GM21528 (cell line): ENCODE measurements around the gene TRPT1.
"Not testable (repeated sequence)": the region's sequence is repeated elsewhere in the genome, so short reads cannot be mapped to it uniquely, and the experiment has no call there.

Experiments
- ATAC-seq: cut with Tn5 transposase; IDR thresholded peaks from one replicate; pipeline ENCODE4 v1.9.1; 2021; ENCODE audit warnings: mild to moderate bottlenecking, moderate library complexity; ENCODE audit not compliant: unreplicated experiment, low FRiP score

The TRPT1 gene

GRCh38 chr11:64246621-64246870 lies 20.6 kb upstream of the TRPT1 start:
- not testable (repeated sequence) for ATAC-seq

GRCh38 chr11:64245797-64246620 lies 20.0 kb upstream of the TRPT1 start:
- no peak for ATAC-seq

- ATAC-seq = no peak
Observed at GRCh38 chr11:64245401-64245796, 19.4 kb upstream of the TRPT1 start.

- ATAC-seq = no peak
Observed at GRCh38 chr11:64244966-64245365, 19.0 kb upstream of the TRPT1 start.

- ATAC-seq = no peak
Observed at GRCh38 chr11:64244107-64244506, 18.1 kb upstream of the TRPT1 start.

GRCh38 chr11:64243236-64243854 lies 17.4 kb upstream of the TRPT1 start:
- no peak for ATAC-seq

GRCh38 chr11:64241491-64242374 lies 15.7 kb upstream of the TRPT1 start:
- peak; percentile 61 for ATAC-seq

GRCh38 chr11:64241241-64241490 lies 15.2 kb upstream of the TRPT1 start:
- peak; percentile 66 for ATAC-seq

GRCh38 chr11:64240435-64241240 lies 14.7 kb upstream of the TRPT1 start, which contains the start of gene FKBP2:
Gene FKBP2 (plus strand): TSS chr11:64241095. CDS start chr11:64242388, 1,293 bp downstream.
- peak; percentile 49 for ATAC-seq

GRCh38 chr11:64239662-64240434 lies 13.9 kb upstream of the TRPT1 start:
- ATAC-seq = no peak

GRCh38 chr11:64238999-64239398 lies 13.0 kb upstream of the TRPT1 start:
- no peak for ATAC-seq

GRCh38 chr11:64238076-64238475 lies 12.1 kb upstream of the TRPT1 start:
- no peak for ATAC-seq

- no peak for ATAC-seq
Observed at GRCh38 chr11:64237484-64237951, 11.5 kb upstream of the TRPT1 start.

GRCh38 chr11:64235437-64236161 lies 9.6 kb upstream of the TRPT1 start:
- ATAC-seq = no peak

- no peak for ATAC-seq
Observed at GRCh38 chr11:64234647-64235379, 8.8 kb upstream of the TRPT1 start.

GRCh38 chr11:64233913-64234586 lies 8.1 kb upstream of the TRPT1 start, which contains the start of gene VEGFB:
Gene VEGFB (plus strand): TSS chr11:64234584. CDS start chr11:64234834, 250 bp downstream.
- no peak for ATAC-seq

GRCh38 chr11:64232967-64233315 lies 7.0 kb upstream of the TRPT1 start:
- no peak for ATAC-seq
